Astrocyte (in vitro differentiated cells and primary cell): ENCODE results near the gene APEX1. TPM values are rescaled to one million over a fixed set of nuclear protein-coding genes. Genes with fewer than 3 reads are reported as not detected.
A peak's percentile ranks its signal among the peaks of the same experiment; 100 is the strongest.

Experiments
- DNase-seq: peaks from one replicate; pipeline ENCODE4 v3.0.0-alpha.2; 2010; ENCODE audit warnings: low read depth
- FAIRE-seq: peaks from 2 replicates; lab custom pipeline; 2011; peaks lifted over from hg19 to GRCh38; lab: Jason Lieb, UNC
- H2AFZ ChIP-seq: 2 replicates; pipeline ENCODE4 v1.6.0; 2012; ENCODE audit warnings: low read depth, low read length, inconsistent platforms
- H3K27ac ChIP-seq: 2 replicates; pipeline ENCODE4 v1.5.1; 2011; ENCODE audit warnings: low read depth, low read length, inconsistent platforms
- H3K27me3 ChIP-seq: 2 replicates; pipeline ENCODE4 v1.6.0; 2011; ENCODE audit warnings: low read length, inconsistent platforms; ENCODE audit not compliant: insufficient read depth
- H3K36me3 ChIP-seq: 2 replicates; pipeline ENCODE4 v1.5.1; 2011; ENCODE audit warnings: low read length, inconsistent platforms; ENCODE audit not compliant: insufficient read depth
- H3K4me1 ChIP-seq: 2 replicates; pipeline ENCODE4 v1.5.1; 2011; ENCODE audit warnings: low read length, inconsistent platforms; ENCODE audit not compliant: insufficient read depth
- H3K4me2 ChIP-seq: 2 replicates; pipeline ENCODE4 v1.6.0; 2012; ENCODE audit warnings: low read length, inconsistent platforms
- H3K4me3 ChIP-seq: 2 replicates; pipeline ENCODE4 v1.5.1; 2011; ENCODE audit warnings: low read depth, mild to moderate bottlenecking, low read length, inconsistent platforms; ENCODE audit not compliant: insufficient read depth
- H3K79me2 ChIP-seq: 2 replicates; pipeline ENCODE4 v1.6.0; 2012; ENCODE audit warnings: mild to moderate bottlenecking, low read length, inconsistent platforms; ENCODE audit not compliant: insufficient read depth
- H3K9ac ChIP-seq: 2 replicates; pipeline ENCODE4 v1.6.0; 2012; ENCODE audit warnings: mild to moderate bottlenecking, low read length, inconsistent platforms
- H3K9me3 ChIP-seq: 2 replicates; pipeline ENCODE4 v1.5.1; 2012; ENCODE audit warnings: low read depth, mild to moderate bottlenecking, low read length, inconsistent platforms; ENCODE audit not compliant: insufficient read depth
- H4K20me1 ChIP-seq: 2 replicates; pipeline ENCODE4 v1.6.0; 2012; ENCODE audit warnings: low read length, inconsistent platforms; ENCODE audit not compliant: insufficient read depth
- H3K27ac Mint-ChIP-seq: one replicate; pipeline ENCODE4 v1.8.0; 2021; ENCODE audit warnings: mild to moderate bottlenecking, mixed read lengths; ENCODE audit not compliant: unreplicated experiment
- H3K27me3 Mint-ChIP-seq: one replicate; pipeline ENCODE4 v1.8.0; 2021; ENCODE audit warnings: low read depth, mixed read lengths; ENCODE audit not compliant: unreplicated experiment
- H3K36me3 Mint-ChIP-seq: one replicate; pipeline ENCODE4 v1.8.0; 2021; ENCODE audit warnings: low read depth, mixed read lengths; ENCODE audit not compliant: unreplicated experiment
- H3K4me1 Mint-ChIP-seq: one replicate; pipeline ENCODE4 v1.8.0; 2021; ENCODE audit warnings: low read depth, mixed read lengths; ENCODE audit not compliant: unreplicated experiment
- H3K4me3 Mint-ChIP-seq: one replicate; pipeline ENCODE4 v1.8.0; 2021; ENCODE audit warnings: mild to moderate bottlenecking, moderate library complexity, mixed read lengths; ENCODE audit not compliant: unreplicated experiment
- H3K9me3 Mint-ChIP-seq: one replicate; pipeline ENCODE4 v1.8.0; 2021; ENCODE audit warnings: mild to moderate bottlenecking, mixed read lengths; ENCODE audit not compliant: unreplicated experiment
- CTCF ChIP-seq: IDR thresholded peaks from 2 replicates; pipeline ENCODE4 v1.5.1; 2011; ENCODE audit warnings: low read depth, mild to moderate bottlenecking, inconsistent platforms, low read length, moderate library complexity; ENCODE audit not compliant: insufficient read depth
- EZH2 ChIP-seq: IDR thresholded peaks from 2 replicates; pipeline ENCODE4 v1.6.1; 2012; ENCODE audit warnings: mild to moderate bottlenecking, low read length, inconsistent platforms; ENCODE audit not compliant: insufficient read depth
- total RNA-seq: library from RNA; stranded (reverse); gene quantifications from 2 replicates; pipeline ENCODE4 v1.2.1, GENCODE V29; 2021

The APEX1 gene
- total RNA-seq, 1 donor from 2014 or later, result 142 TPM

GRCh38 chr14:20435582-20436362, 19.3 kb upstream of the APEX1 start, which contains the start of gene KLHL33:
KLHL33 (minus strand) TSS chr14:20436166; CDS start chr14:20435811, 355 bp downstream.
- peak within 1 kb of the TSS; percentile 78 for H3K4me2 ChIP-seq
- DNase-seq (no peak), FAIRE-seq (no peak)
- H3K27ac ChIP-seq, result no peak within 1 kb of the TSS
- no peaks in the 10 kb centered on the region for H3K79me2 ChIP-seq
- TF ChIP-seq EZH2, result no peak
- no peak for TF ChIP-seq CTCF
- H4K20me1 ChIP-seq, result no peaks in the 10 kb centered on the region
- Mint-ChIP-seq H3K4me3 (no peak within 1 kb of the TSS), H3K27me3 (peaks cover 37% of the 10 kb centered on the region), H3K4me1 (no peaks in the 10 kb centered on the region), H3K36me3 (no peaks in the 10 kb centered on the region), H3K9me3 (no peaks in the 10 kb centered on the region), H3K27ac (no peak within 1 kb of the TSS)
- H3K9ac ChIP-seq, result peak within 1 kb of the TSS; percentile 22
- H3K4me3 ChIP-seq, result peak within 1 kb of the TSS; percentile 28
- peaks cover 15% of the 10 kb centered on the region for H3K4me1 ChIP-seq
- H3K27me3 ChIP-seq, result no peaks in the 10 kb centered on the region
- H2AFZ ChIP-seq, result peak within 1 kb of the TSS; percentile 74
- no peaks in the 10 kb centered on the region for H3K36me3 ChIP-seq
- H3K9me3 ChIP-seq, result no peaks in the 10 kb centered on the region

- H4K20me1 ChIP-seq, result no peaks in the 10 kb centered on the region
- Mint-ChIP-seq H3K4me1 (no peaks in the 10 kb centered on the region), H3K9me3 (no peaks in the 10 kb centered on the region), H3K27me3 (peaks cover 37% of the 10 kb centered on the region), H3K4me3 (no peak overlapping the region), H3K27ac (no peak overlapping the region), H3K36me3 (no peaks in the 10 kb centered on the region)
- no peak overlapping the region for H2AFZ ChIP-seq
- no peak overlapping the region for H3K4me3 ChIP-seq
- TF ChIP-seq EZH2 (no peak), CTCF (no peak)
- H3K9ac ChIP-seq, result no peak overlapping the region
- no peaks in the 10 kb centered on the region for H3K36me3 ChIP-seq
- H3K27me3 ChIP-seq, result no peaks in the 10 kb centered on the region
- H3K9me3 ChIP-seq, result no peaks in the 10 kb centered on the region
- H3K4me2 ChIP-seq, result peak overlapping the region; percentile 8
- FAIRE-seq (no peak), DNase-seq (peak; percentile 29)
- H3K4me1 ChIP-seq, result peaks cover 15% of the 10 kb centered on the region
- H3K79me2 ChIP-seq, result no peaks in the 10 kb centered on the region
- no peak overlapping the region for H3K27ac ChIP-seq
These were observed 18.7 kb upstream of the APEX1 start for GRCh38 chr14:20436363-20436755.

- FAIRE-seq (no peak), DNase-seq (no peak)
- TF ChIP-seq EZH2 (no peak), CTCF (no peak)
- Histone ChIP-seq H3K27ac (no peak overlapping the region), H3K9me3 (no peaks in the 10 kb centered on the region), H4K20me1 (no peaks in the 10 kb centered on the region), H2AFZ (no peak overlapping the region), H3K79me2 (no peaks in the 10 kb centered on the region), H3K4me2 (no peak overlapping the region), H3K27me3 (no peaks in the 10 kb centered on the region), H3K36me3 (no peaks in the 10 kb centered on the region), H3K9ac (no peak overlapping the region), H3K4me3 (no peak overlapping the region), H3K4me1 (peaks cover 15% of the 10 kb centered on the region)
- peak overlapping the region; percentile 36 for H3K4me3 Mint-ChIP-seq
- peaks cover 7% of the 10 kb centered on the region for H3K36me3 Mint-ChIP-seq
- H3K27me3 Mint-ChIP-seq, result peaks cover 37% of the 10 kb centered on the region
- H3K4me1 Mint-ChIP-seq, result no peaks in the 10 kb centered on the region
- no peaks in the 10 kb centered on the region for H3K9me3 Mint-ChIP-seq
- H3K27ac Mint-ChIP-seq, result no peak overlapping the region
These were observed 16.4 kb upstream of the APEX1 start for GRCh38 chr14:20438664-20439063.
